Ovary (tissue), 9 donors: ENCODE results near the gene AOPEP. TPM values are rescaled to one million over a fixed set of nuclear protein-coding genes. Genes with fewer than 3 reads are reported as not detected.

Experiments
- DNase-seq, 5 donors: peaks; one replicate each; pipeline ENCODE4 v3.0.0-alpha.2; 2019 to 2020
- H3K27ac ChIP-seq, 2 donors: fragments of 200-600 bp; one replicate each; pipeline versions ENCODE4 v1.5.1 to v1.8.0; 2019 to 2022
- H3K27me3 ChIP-seq: fragments of 200-600 bp; one replicate; pipeline ENCODE4 v1.8.0; 2022
- H3K36me3 ChIP-seq: fragments of 200-600 bp; sonication (generic); one replicate; pipeline ENCODE4 v1.5.1; 2019
- H3K4me1 ChIP-seq: one replicate; pipeline ENCODE4 v1.8.1; 2013; ENCODE audit warnings: mild to moderate bottlenecking, moderate library complexity; ENCODE audit not compliant: insufficient read depth
- H3K4me3 ChIP-seq: fragments of 200-600 bp; sonication (generic); one replicate; pipeline ENCODE4 v1.5.1; 2017
- H3K9me3 ChIP-seq, 2 donors: fragments of 200-600 bp in 1 of 2; sonication (generic) in 1 of 2; one replicate each; pipeline versions ENCODE4 v1.5.1 to v1.8.1; 2013 to 2019; ENCODE audit warnings: mild to moderate bottlenecking in 1 of 2, moderate library complexity in 1 of 2
- CTCF ChIP-seq, 3 donors: fragments of 450-650 bp in 2 of 3; fragments of 200-600 bp in 1 of 3; IDR thresholded peaks; one replicate each; pipeline versions ENCODE4 v1.5.1 to v1.8.0; 2016 to 2022; ENCODE audit warnings: antibody characterized with exemption in 3 of 3, mild to moderate bottlenecking in 1 of 3
- EP300 ChIP-seq: sonication (generic); formaldehyde crosslinking; IDR thresholded peaks from one replicate; pipeline ENCODE4 v1.6.1; 2017; ENCODE audit warnings: antibody characterized with exemption
- POLR2A ChIP-seq: fragments of 450-650 bp; IDR thresholded peaks from one replicate; pipeline ENCODE4 v1.6.1; 2017; ENCODE audit warnings: antibody characterized with exemption, mild to moderate bottlenecking, moderate library complexity
- WGBS, 3 donors: extraction: QIAGEN DNeasy Blood & Tissue Kit in 1 of 3; methylation state at CpG; one replicate each; pipeline versions ENCODE4 v1.1.5 to v1.1.7; 2013 to 2017; 5-methylcytosine and 5-hydroxymethylcytosine counted together
- intact Hi-C, 4 donors: fragments of 100-400 bp; cut with DNase I; formaldehyde crosslinking; loops; one replicate each; pipeline versions ENCODE4 v1.11.0 to v1.15.1; 2022 to 2023
- polyA plus RNA-seq, 2 donors: library from polyadenylated mRNA; stranded (reverse); fragments of 200-250 nt in 1 of 2; fragments of 350-450 nt in 1 of 2; fragmentation: Illumina TruSeq in 1 of 2; extraction: RNeasy Lipid Tissue Mini Kit (QIAGEN cat#74804) in 1 of 2; gene quantifications; one replicate each; pipeline ENCODE4 v1.2.3, GENCODE V29; 2013 to 2014
- total RNA-seq, 7 donors: library from RNA; depleted of rRNA in 2 of 7; stranded (reverse); fragments of >200 nt in 2 of 7; fragmentation: NEBNext Ultra II Directional in 3 of 7; extraction: Animal tissue kit (Norgen Biotek cat#: 25700) in 3 of 7; gene quantifications; one replicate each; pipeline versions ENCODE4 v1.1.0 to v1.2.4, GENCODE V29; 2016 to 2023
- donor health status: DM: no; HTN: no; CAD: no; lungs with moderate emphysema.
- donor health status: DM: no; HTN: no; CAD: no.
- donor health status: Bipolar disorder and iron deficiency.
- donor health status: DM: yes; HTN: yes; CAD: no.
- donor health status: DM: no; HTN: no; CAD: no.
- donor health status: DM: yes; HTN: yes; CAD: no.

The AOPEP gene
- total and polyA plus RNA-seq, 9 donors, result 40.0 to 141 (median 82.1) TPM

GRCh38 chr9:95012035-95012708, 285.7 kb downstream of the AOPEP start:
- DNase-seq, result no peak
- Histone ChIP-seq H3K4me3 (no peak overlapping the region), H3K27ac (no peak overlapping the region), H3K4me1 (peaks cover 14% of the 10 kb centered on the region), H3K27me3 (no peaks in the 10 kb centered on the region), H3K9me3 (no peaks in the 10 kb centered on the region), H3K36me3 (no peaks in the 10 kb centered on the region)
- intact Hi-C loops, result loop anchor here in 1 of 4 donors (10.0 kb wide), 1 partner anchor 113 kb away; no protein-coding TSS in a partner anchor
- TF ChIP-seq POLR2A (no peak), EP300 (no peak), CTCF (IDR thresholded peaks at IDR 0.05) (no peak)
- WGBS, 3 donors, result 53 to 68% (median 66%) methylated on average over 7 of the region's 7 CpGs

- WGBS, 3 donors, result 69 to 82% (median 75%) methylated on average over 3 of the region's 3 CpGs
- intact Hi-C loops, result loop anchor here in 1 of 4 donors (10.0 kb wide), 1 partner anchor 112 kb away; no protein-coding TSS in a partner anchor
These were observed 286.4 kb downstream of the AOPEP start for GRCh38 chr9:95012902-95013301.

GRCh38 chr9:95014917-95015316, 288.4 kb downstream of the AOPEP start:
- H3K36me3 ChIP-seq, result no peaks in the 10 kb centered on the region
- DNase-seq, result no peak
- WGBS, 3 donors, result 69 to 76% (median 70%) methylated on average over 2 of the region's 2 CpGs
- H3K9me3 ChIP-seq, result no peaks in the 10 kb centered on the region
- no peak overlapping the region for H3K4me3 ChIP-seq
- intact Hi-C loops, result loop anchor here in 1 of 4 donors (10.0 kb wide), 1 partner anchor 110 kb away; no protein-coding TSS in a partner anchor
- H3K4me1 ChIP-seq, result peaks cover 20% of the 10 kb centered on the region
- TF ChIP-seq CTCF (IDR thresholded peaks at IDR 0.05), result no peak
- no peak for TF ChIP-seq POLR2A
- no peak for TF ChIP-seq EP300
- no peaks in the 10 kb centered on the region for H3K27me3 ChIP-seq
- no peak overlapping the region for H3K27ac ChIP-seq

More at GRCh38 chr9:95012902-95013301, 286.4 kb downstream of the AOPEP start:
- Histone ChIP-seq H3K27ac (no peak overlapping the region), H3K36me3 (no peaks in the 10 kb centered on the region), H3K9me3 (no peaks in the 10 kb centered on the region), H3K27me3 (no peaks in the 10 kb centered on the region), H3K4me1 (peaks cover 14% of the 10 kb centered on the region), H3K4me3 (no peak overlapping the region)
- DNase-seq, result no peak
- TF ChIP-seq CTCF (IDR thresholded peaks at IDR 0.05) (no peak), EP300 (no peak), POLR2A (no peak)

- no peak overlapping the region for H3K27ac ChIP-seq
- no peak overlapping the region for H3K4me3 ChIP-seq
- peaks cover 20% of the 10 kb centered on the region for H3K4me1 ChIP-seq
- WGBS, 3 donors, result 92 to 97% (median 96%) methylated on average over 4 of the region's 4 CpGs
- no peak for DNase-seq
- H3K36me3 ChIP-seq, result no peaks in the 10 kb centered on the region
- intact Hi-C loops, result loop anchor here in 1 of 4 donors (10.0 kb wide), 1 partner anchor 109 kb away; no protein-coding TSS in a partner anchor
- H3K9me3 ChIP-seq, result no peaks in the 10 kb centered on the region
- no peak for TF ChIP-seq EP300
- TF ChIP-seq CTCF (IDR thresholded peaks at IDR 0.05), result no peak
- H3K27me3 ChIP-seq, result no peaks in the 10 kb centered on the region
These were observed 289.1 kb downstream of the AOPEP start for GRCh38 chr9:95015569-95015968.
